Heart left ventricle (tissue), 16 donors: Measurements from ENCODE around the gene MANSC1. TPM values are rescaled to one million over a fixed set of nuclear protein-coding genes. Genes with fewer than 3 reads are reported as not detected.

Source experiments
- ATAC-seq, 4 donors: fragments of 200-7000 bp; cut with Tn5 transposase; one replicate each; pipeline ENCODE4 v1.9.1; 2020 to 2022; ENCODE audit warnings: moderate library complexity in 4 of 4, mild to moderate bottlenecking in 3 of 4, moderate number of reproducible peaks in 1 of 4
- DNase-seq, 5 donors: peaks; one replicate each; pipeline ENCODE4 v3.0.0-alpha.2; 2020
- H3K27ac ChIP-seq, 12 donors: fragments of 200-600 bp; sonication (generic) in 4 of 12; one replicate each; pipeline versions ENCODE4 v1.5.0 to v1.8.0; 2016 to 2022; ENCODE audit warnings: mild to moderate bottlenecking in 2 of 12
- H3K27me3 ChIP-seq, 9 donors: fragments of 200-600 bp; sonication (generic) in 2 of 9; one replicate each; pipeline versions ENCODE4 v1.5.1 to v1.8.0; 2016 to 2022; ENCODE audit warnings: mild to moderate bottlenecking in 3 of 9
- H3K36me3 ChIP-seq, 9 donors: fragments of 200-600 bp; sonication (generic) in 2 of 9; one replicate each; pipeline versions ENCODE4 v1.5.0 to v1.8.0; 2018 to 2022; ENCODE audit warnings: mild to moderate bottlenecking in 2 of 9
- H3K4me1 ChIP-seq, 12 donors: fragments of 200-600 bp; sonication (generic) in 4 of 12; one replicate each; pipeline versions ENCODE4 v1.5.0 to v1.8.0; 2016 to 2022; ENCODE audit warnings: mild to moderate bottlenecking in 3 of 12
- H3K4me3 ChIP-seq, 12 donors: fragments of 200-600 bp; sonication (generic) in 4 of 12; one replicate each; pipeline versions ENCODE4 v1.5.0 to v1.8.0; 2017 to 2022; ENCODE audit warnings: mild to moderate bottlenecking in 9 of 12, moderate library complexity in 4 of 12
- H3K9me3 ChIP-seq, 12 donors: fragments of 200-600 bp; sonication (generic) in 4 of 12; one replicate each; pipeline versions ENCODE4 v1.5.0 to v1.8.0; 2016 to 2022; ENCODE audit warnings: mild to moderate bottlenecking in 1 of 12
- POLR2A ChIP-seq, 2 donors: fragments of 450-650 bp; IDR thresholded peaks; one replicate each; pipeline ENCODE4 v1.6.1; 2017; ENCODE audit warnings: antibody characterized with exemption in 2 of 2, mild to moderate bottlenecking in 2 of 2, moderate library complexity in 2 of 2
- WGBS, 4 donors: extraction: QIAGEN DNeasy Blood & Tissue Kit in 2 of 4; methylation state at CpG; one replicate each; pipeline versions ENCODE4 v1.1.5 to v1.1.7; 2013 to 2018; 5-methylcytosine and 5-hydroxymethylcytosine counted together
- intact Hi-C, 10 donors: fragments of 100-400 bp; cut with DNase I; formaldehyde crosslinking; loops; one replicate each; pipeline versions ENCODE4 v1.11.1 to v1.14.2; 2022
- polyA plus RNA-seq, 2 donors: library from polyadenylated mRNA; stranded (reverse); fragments of 200-250 nt; gene quantifications; one replicate each; pipeline ENCODE4 v1.2.3, GENCODE V29; 2013
- total RNA-seq, 9 donors: library from RNA; depleted of rRNA in 2 of 9; stranded (reverse); fragments of >200 nt in 2 of 9; fragmentation: NEBNext Ultra II Directional in 3 of 9; extraction: Animal tissue kit (Norgen Biotek cat#: 25700) in 3 of 9; gene quantifications; one replicate each; pipeline versions ENCODE4 v1.1.0 to v1.2.4, GENCODE V29; 2016 to 2023
- TF ChIP-seq, protein P1 (sequence below), 12 donors: fragments of 200-600 bp; sonication (generic) in 4 of 12; IDR thresholded peaks; one replicate each; pipeline versions ENCODE4 v1.5.0 to v1.8.0; 2018 to 2022; ENCODE audit warnings: antibody characterized with exemption in 12 of 12, mild to moderate bottlenecking in 5 of 12
- donor health status: ischemic (EF 13 %, LVEDD 7.1; RV severe dilation, severe dysfunction).
- donor health status: healthy with polysubstance abuse.
- donor health status: DM: no; HTN: yes; CAD: no.
- donor health status: DM: no; HTN: no; CAD: no.
- donor health status: ischemic (EF 25% LVEDD 6.9; RV normal size, moderate dysfunction).
- donor health status: ischemic (EF 25% LVEDD 5.7; RV mildly dilated, moderate dysfunction).
- donor health status: healthy.
- donor health status: DM: yes; HTN: yes; CAD: no.
- donor health status: ischemic (EF 35%, LVEDD 5.7; RV mildly dilated, moderate dysfunction).
- donor health status: nonischemic (EF 11% LVEDD 7.7; RV severe dilation, severe dysfunction).
- donor health status: DM: yes; HTN: yes; CAD: no.
- donor health status: PGD.
- donor health status: ischemic (EF 29% LVEDD 5.4; RV normal size, mild dysfunction).
- donor health status: nonischemic (EF 23%, LVEDD 6.1; RV moderate dilation, normal function).

The MANSC1 gene
- total and polyA plus RNA-seq, 11 donors = 4.5 to 23.1 (median 11.1) TPM

DNA sequence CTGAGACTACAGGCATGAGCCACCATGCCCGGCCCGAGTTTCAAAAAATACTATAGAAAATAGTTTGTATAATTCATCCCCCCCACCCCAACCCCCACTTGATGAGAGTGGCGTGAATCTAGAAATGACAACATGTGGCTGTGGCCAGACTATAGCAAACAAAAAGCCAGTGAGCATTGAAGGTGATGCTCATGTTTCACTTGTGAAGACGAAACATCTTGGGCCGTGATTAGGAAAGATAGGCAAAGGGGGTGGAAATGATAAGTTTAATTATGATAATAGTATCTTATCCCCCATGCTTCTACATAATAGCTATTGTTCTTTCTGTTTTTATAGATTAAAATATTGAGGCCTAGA is 15.4 kb upstream of the MANSC1 start:
- no peaks in the 10 kb centered on the region for H3K9me3 ChIP-seq
- WGBS, 4 donors = 90 to 93% (median 92%) methylated on average over 5 of the region's 5 CpGs
- no peak overlapping the region for H3K27ac ChIP-seq
- H3K4me1 ChIP-seq = peaks cover 0 to 12% (median 0%) of the 10 kb centered on the region in 12 donors
- DNase-seq (no peak), ATAC-seq (no peak)
- H3K4me3 ChIP-seq = no peak overlapping the region
- H3K36me3 ChIP-seq = peaks cover 0 to 47% (median 17%) of the 10 kb centered on the region in 9 donors
- no peaks in the 10 kb centered on the region for H3K27me3 ChIP-seq
- intact Hi-C loops = no loop called here
- TF ChIP-seq, protein P1, sequence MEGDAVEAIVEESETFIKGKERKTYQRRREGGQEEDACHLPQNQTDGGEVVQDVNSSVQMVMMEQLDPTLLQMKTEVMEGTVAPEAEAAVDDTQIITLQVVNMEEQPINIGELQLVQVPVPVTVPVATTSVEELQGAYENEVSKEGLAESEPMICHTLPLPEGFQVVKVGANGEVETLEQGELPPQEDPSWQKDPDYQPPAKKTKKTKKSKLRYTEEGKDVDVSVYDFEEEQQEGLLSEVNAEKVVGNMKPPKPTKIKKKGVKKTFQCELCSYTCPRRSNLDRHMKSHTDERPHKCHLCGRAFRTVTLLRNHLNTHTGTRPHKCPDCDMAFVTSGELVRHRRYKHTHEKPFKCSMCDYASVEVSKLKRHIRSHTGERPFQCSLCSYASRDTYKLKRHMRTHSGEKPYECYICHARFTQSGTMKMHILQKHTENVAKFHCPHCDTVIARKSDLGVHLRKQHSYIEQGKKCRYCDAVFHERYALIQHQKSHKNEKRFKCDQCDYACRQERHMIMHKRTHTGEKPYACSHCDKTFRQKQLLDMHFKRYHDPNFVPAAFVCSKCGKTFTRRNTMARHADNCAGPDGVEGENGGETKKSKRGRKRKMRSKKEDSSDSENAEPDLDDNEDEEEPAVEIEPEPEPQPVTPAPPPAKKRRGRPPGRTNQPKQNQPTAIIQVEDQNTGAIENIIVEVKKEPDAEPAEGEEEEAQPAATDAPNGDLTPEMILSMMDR (IDR thresholded peaks at IDR 0.05) = no peak
- TF ChIP-seq POLR2A (IDR thresholded peaks at IDR 0.05) = no peak

DNA sequence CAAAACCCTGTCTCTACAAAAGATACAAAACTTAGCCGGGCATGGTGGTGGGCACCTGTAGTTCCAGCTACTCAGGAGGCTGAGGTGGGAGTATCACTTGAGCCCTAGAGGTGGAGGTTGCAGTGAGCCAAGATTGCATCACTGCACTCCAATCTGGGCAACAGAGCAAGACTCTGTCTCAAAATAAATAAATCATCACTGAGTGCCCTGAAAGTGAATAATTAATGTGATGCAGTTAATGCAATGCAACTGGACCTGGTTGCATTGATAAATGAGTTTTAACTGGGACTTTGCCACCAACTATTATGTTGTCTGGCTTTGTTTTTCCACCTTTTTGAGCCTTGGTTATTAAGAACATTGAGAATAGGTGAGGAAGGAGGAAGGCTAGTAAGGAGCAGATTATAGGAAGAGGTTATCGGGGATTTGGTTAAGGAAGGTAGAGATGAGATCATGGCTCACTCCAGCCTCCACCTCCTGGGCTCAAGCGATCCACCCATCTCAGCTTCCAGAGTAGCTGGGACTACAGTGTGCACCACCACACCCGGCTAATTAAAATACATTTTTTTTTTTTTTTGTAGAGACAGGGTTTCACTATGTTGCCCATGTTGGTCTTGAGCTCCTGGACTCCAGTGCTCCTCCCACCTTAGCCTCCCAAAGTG is 14.9 kb upstream of the MANSC1 start:
- TF ChIP-seq, protein P1 (IDR thresholded peaks at IDR 0.05) = no peak
- no peak for TF ChIP-seq POLR2A (IDR thresholded peaks at IDR 0.05)
- H3K27ac ChIP-seq = no peak overlapping the region
- no peak overlapping the region for H3K4me3 ChIP-seq
- no peak for ATAC-seq
- H3K4me1 ChIP-seq = peaks cover 0 to 16% (median 0%) of the 10 kb centered on the region in 12 donors
- H3K36me3 ChIP-seq = peaks cover 0 to 47% (median 17%) of the 10 kb centered on the region in 9 donors
- 91 to 98% (median 95%) methylated on average over 4 of the region's 4 CpGs for WGBS, 4 donors
- intact Hi-C loops = no loop called here
- H3K9me3 ChIP-seq = no peaks in the 10 kb centered on the region
- DNase-seq = no peak
- H3K27me3 ChIP-seq = no peaks in the 10 kb centered on the region

DNA sequence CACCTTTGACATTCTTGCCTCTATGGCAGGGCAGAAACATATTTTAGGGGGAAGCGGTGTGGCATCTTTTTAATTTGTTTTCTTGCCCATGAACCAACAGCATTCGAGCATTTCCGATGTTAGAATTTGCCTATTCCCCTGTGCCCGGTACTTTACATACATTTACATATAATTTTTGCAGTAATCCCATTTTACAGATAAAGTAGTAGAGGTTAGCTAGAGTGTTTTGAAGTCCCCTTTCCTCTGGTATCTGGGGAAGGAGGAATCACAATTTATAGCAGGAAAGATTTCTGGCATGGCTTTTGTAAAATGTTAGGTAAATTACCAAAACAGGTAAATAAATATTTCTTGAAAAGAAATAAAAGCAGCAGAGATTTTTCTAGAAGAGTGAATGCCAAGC is 8.5 kb upstream of the MANSC1 start:
- no peak for ATAC-seq
- Histone ChIP-seq H3K36me3 (peaks cover 0 to 21% (median 11%) of the 10 kb centered on the region in 9 donors), H3K4me3 (peak overlapping the region in 4 of 12 donors; percentile 61 to 98 (median 90)), H3K9me3 (no peaks in the 10 kb centered on the region), H3K27me3 (no peaks in the 10 kb centered on the region), H3K4me1 (peaks cover 0 to 33% (median 12%) of the 10 kb centered on the region in 12 donors), H3K27ac (peak overlapping the region in 5 of 12 donors; percentile 87 to 99 (median 97))
- TF ChIP-seq, protein P1 (IDR thresholded peaks at IDR 0.05) = no peak
- no peak for TF ChIP-seq POLR2A (IDR thresholded peaks at IDR 0.05)
- WGBS, 4 donors = 81 to 96% (median 86%) methylated on average over 4 of the region's 4 CpGs
- no peak for DNase-seq
- intact Hi-C loops = loop anchor here in 2 of 10 donors (5.0 kb wide), 2 partner anchors 204 to 254 kb away; partner anchors contain the start of genes CREBL2 (in 1 of the 2) and DUSP16 (in 1 of the 2)

DNA sequence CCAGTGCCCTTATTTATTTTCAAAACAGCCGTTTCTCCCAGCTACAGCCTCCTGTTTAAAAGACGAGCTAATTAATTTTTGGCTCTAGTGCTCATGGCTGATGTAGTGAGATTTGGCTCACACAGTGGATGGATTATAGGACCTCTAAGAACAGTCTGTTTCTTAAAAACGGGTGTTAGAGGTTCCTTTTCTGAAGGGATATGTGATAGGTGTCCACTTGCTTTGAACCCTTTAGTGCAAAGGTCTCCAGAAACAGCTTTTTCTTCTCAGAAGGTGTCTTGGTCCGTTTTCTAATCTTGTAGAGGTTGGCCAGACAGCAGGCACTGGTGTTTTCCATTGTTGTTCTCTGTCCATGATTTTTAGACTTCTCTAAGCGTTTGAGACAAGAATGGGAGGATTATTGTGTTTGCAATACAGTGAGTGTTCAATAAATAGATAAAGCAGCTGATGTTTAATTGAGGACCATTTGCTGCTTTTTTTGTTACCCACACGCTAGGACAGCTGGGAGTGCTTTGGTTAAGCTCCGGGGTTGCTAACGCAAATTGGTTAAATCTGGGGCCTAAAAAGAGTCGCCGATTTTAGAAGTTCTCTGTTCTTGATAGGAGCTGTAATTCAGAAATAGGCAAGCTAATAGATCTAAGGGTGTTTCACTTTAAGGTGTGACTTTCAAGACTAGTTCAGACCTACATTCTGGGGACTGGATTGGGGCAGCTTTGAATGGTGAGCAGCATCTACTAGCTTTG is 7.8 kb upstream of the MANSC1 start:
- Histone ChIP-seq H3K36me3 (peaks cover 0 to 16% (median 8%) of the 10 kb centered on the region in 9 donors), H3K27ac (peak overlapping the region; percentile 87 to 99 (median 96)), H3K27me3 (no peaks in the 10 kb centered on the region), H3K4me1 (peaks cover 0 to 33% (median 12%) of the 10 kb centered on the region in 12 donors), H3K9me3 (no peaks in the 10 kb centered on the region), H3K4me3 (peak overlapping the region; percentile 61 to 98 (median 86))
- 30 to 32% (median 31%) methylated on average over 10 of the region's 10 CpGs for WGBS, 4 donors
- ATAC-seq (no peak), DNase-seq (no peak)
- TF ChIP-seq POLR2A (IDR thresholded peaks at IDR 0.05) = no peak
- TF ChIP-seq, protein P1 (IDR thresholded peaks at IDR 0.05) = no peak
- intact Hi-C loops = loop anchor here in 2 of 10 donors (5.0 kb wide), 2 partner anchors 204 to 254 kb away; partner anchors contain the start of genes CREBL2 (in 1 of the 2) and DUSP16 (in 1 of the 2)
